HG03039 (cell line): ENCODE measurements around the gene KIF7.
"Not testable (repeated sequence)": the region's sequence is repeated elsewhere in the genome, so short reads cannot be mapped to it uniquely, and the experiment has no call there.

Experiments
- ATAC-seq: cut with Tn5 transposase; IDR thresholded peaks from one replicate; pipeline ENCODE4 v1.9.1; 2021; ENCODE audit warnings: mild to moderate bottlenecking, moderate library complexity; ENCODE audit not compliant: unreplicated experiment

KIF7 gene

DNA sequence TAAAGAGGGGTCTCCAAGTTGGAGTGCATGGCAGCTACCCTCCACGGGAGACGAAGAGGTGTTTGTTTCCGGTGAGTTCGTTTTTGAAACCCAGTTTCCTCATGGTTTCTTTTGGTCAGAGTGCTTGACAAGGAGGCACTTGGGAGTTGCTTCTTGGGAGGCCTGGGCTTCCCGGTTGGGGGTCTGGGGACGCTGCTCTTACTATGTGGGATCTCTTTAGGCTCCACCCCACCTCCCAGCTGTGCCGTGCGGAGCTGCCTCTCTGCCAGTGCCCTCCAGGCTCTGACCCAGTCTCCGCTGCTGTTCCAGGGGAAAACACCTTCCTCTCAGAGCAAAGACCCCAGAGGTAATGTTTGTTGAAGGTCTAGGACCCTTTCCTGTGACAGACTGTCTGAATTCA, 29.6 kb downstream of the KIF7 start:
- no peak for ATAC-seq

DNA sequence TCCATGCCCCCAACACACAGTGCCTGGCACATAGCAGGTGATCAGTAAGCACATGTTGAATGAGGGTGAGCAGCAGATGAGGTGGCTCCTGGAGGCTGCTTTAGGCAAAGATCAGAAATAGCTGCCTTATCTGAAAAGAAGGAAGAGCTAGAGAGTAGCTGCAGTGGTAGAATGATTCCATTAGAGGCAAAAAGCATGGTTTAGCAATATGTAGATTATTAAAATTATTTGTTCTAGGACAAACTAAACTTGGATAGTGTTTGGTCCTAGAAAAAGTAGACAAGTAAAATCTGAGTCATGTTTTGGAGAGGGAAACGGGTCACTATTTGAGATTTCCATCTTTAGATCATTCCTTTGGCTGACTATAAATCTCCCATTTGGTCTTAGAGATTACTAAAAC, 32.1 kb downstream of the KIF7 start:
- ATAC-seq = no peak

DNA sequence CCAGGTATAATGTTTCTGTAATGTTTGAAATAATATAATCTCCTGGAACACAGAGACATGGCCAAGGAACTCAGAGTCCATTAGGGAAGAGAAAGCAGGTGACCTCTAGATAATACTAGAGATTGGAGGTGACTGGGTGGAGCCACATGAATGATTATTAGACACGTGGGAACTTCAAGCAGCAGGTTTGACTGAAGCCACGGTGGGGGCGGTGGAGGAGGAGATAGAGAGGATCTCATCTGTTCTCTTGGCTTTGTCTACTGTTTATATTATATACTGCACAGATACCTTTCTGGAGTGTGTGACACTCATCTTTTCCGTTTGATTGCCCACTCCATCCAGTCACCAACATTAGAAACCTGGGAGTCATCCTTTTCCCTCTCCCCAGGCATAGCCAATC, 33.7 kb downstream of the KIF7 start:
- no peak for ATAC-seq

DNA sequence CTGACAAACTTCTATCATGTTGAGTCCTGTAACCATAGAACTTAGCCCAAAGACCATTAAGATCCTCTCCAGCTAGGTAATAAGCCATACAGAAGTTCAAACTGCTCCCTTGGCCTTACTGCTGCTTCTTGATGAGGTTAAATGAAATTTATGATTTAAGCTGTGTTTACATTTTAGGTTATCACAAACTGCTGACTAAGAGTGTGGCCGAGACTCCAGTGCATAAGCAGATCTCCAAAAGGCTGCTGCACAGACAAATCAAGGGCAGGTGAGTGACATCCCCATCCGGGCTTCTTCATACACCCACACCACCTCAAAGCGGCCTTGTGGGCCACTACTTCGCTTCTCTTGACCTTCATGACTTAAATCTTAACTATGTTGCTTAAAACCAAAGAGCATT, 39.0 kb downstream of the KIF7 start:
- no peak for ATAC-seq

DNA sequence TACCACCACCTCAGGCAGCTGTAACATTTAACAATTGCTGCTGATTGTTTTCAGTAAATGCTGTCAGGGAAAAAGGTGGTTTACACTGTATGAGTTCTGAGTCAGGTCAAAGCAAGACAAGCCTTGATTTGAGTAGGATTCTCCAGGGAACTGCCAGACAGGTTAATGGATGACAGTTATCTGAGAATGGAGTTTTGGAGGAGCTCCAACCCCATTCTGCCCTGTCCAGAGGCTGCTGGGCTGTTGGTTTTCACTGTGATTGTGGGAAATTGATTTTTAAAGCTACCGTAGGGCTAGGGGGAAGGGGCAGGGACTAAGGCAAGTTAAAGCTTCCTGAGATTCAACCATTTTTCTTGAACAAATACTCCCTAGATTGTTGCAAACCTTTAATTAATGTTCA, 40.1 kb downstream of the KIF7 start:
- no peak for ATAC-seq

DNA sequence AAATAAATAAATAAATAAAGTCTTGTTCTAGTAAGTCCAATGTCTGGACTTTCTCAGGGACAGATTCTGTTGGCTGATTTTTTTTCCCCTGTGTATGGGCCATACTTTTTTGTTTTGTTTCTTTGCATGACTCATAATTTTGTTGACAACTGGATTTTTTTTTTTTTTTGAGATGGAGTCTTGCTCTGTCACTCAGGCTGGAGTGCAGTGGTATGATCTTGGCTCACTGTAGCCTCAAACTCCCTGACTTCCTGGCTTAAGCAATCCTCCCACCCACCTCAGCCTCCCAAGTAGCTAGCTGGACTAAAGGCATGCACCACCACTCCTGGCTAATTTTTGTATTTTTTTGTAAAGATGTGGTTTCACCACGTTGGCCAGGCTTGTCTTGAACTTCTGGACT, 41.1 kb downstream of the KIF7 start:
- ATAC-seq = no peak

DNA sequence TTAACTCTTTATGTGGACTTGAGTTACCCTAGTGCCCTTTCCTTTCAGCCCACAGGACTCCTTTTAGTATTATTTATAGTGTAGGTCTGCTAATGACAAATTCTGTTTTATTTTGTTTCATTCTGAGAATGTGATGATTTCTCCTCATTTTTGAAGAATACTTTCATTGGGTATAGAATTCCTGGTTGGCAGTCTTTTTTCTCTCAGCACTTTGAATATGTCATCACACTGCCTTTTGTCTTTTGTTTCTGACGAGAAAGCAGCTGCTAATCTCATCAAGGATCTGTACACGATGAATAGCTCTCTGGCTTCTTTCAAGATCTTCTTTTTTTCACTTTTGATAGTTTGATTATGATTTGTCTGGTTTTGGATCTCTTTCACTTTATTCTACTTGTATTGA, 42.2 kb downstream of the KIF7 start:
- ATAC-seq = no peak

DNA sequence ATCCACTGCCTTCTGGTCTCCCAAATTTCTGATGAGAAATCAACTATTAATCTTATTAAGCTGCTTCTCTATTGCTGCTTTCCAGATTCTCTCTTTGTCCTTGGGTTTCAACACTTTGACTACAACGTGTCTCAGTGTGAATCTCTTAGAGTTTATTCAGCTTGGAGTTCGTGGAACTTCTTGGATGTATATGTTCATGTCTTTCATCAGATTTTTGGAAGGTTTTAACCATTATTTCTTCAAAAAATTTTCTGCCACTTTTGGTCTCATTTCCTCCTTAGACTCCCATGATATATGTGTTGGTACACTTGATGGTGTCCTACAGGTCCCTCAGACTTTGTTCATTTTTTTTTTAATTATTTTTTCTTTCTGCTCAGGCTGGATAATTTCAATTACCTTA, 44.0 kb downstream of the KIF7 start:
- no peak for ATAC-seq

DNA sequence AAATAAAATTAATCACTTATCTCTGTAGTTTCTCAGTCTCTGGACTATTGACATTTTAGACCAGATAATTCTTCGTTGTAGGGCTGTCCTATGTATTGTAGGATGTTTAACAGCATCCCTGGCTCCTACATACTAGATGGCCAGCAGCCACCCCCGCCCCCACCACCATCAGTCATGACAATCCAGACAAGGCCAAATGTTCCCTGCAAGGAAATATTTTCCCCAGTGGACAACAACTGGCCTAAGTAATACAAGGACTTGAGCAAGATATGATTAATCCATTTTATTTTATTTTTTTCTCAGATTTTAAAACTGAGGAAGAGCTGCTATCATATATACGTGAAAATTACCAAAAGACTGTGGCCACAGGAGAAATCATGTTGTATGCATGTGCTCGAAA, 56.2 kb downstream of the KIF7 start:
- no peak for ATAC-seq

DNA sequence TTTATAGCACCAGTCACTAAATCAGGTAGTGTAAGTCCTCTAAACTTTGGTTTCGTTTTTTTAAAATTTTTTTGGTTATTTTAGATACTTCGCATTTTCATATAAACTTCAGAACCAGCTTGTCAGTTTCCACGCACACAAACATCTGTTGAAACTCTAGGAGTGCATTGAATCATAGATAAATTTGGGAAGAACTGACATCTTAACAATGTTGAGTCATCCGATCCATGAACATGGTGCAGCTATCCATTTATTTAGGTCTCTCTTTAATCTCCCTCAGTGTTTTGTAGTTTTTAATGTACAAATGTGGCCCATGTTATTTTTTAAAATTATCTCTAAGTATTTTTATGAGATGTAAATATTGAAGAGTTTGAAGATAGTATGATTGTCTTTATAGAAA, 62.2 kb downstream of the KIF7 start:
- ATAC-seq = no peak

DNA sequence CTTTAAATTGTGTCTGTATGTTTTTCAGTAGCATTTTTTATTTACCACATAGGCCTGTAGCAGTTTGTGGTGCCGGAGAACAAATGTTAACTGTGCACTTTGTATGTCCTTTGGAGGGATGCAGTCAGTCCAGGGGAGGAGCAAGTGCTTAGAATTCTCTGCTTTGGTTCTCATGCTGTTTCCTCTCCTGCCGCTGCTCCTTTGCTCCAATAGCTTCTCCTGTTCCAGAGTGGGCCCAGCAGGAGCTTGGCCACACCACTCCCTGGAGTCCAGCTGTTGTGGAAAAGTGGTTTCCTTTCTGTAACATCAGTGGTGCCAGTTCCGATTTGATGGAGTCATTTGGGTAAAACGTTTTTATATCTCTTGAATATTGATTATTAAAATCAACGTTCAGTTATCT, 63.4 kb downstream of the KIF7 start:
- no peak for ATAC-seq

DNA sequence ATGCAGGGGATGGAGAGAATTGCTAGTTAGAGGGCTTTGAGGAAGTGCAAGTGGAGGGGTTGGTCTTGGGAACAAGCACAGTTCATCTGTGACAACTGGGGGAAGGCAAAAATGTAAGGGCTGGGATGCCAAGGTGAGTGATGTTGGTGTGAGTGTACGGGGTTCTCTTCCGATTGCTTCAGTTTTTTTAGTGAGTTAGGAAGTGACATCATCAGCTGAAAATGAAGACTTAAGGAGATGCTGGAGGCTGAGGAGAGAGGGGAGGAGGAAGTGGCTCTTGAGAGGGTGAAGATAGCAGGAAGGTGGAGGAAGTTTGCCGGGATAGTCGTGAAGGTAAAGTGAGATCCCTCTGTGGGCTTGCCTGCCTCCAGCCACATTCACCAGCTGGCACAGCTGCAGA, 67.3 kb downstream of the KIF7 start:
- ATAC-seq = no peak

DNA sequence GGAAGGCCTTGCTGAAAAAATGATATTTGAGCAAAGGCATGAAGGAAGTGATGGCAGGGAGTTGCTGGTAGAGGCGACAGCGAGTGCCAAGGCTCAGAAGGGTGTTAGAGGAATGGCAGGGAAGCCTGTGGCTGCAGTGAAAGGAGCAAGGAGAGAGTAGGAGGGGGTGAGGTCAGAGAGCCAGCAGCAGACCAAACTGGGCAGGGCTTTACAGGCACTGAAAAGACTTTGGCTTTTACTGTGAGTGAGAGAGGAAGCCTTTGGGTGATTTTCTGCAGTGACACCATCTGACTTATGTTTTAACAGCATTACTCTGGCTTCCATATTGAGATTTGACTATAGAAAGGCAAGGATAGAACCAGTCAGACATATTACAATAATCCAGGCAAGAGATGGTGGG, 68.6 kb downstream of the KIF7 start:
- no peak for ATAC-seq

DNA sequence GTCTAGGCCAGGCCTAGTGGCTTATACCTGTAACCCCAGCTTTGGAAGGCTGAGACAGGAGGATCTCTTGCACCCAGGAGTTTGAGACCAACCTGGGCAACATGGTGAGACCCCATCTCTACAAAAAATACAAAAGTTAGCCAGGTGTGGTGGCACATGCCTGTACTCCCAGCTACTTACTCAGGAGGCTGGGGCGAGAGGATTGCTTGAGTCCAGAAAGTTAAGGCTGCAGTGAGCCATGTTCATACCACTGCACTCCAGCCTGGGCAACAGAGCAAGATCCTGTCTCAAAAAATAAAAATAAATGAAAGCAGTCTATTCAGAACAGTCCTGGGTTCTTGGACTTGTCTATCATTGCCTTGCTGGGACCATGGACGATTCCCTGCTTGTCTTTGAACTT, 74.5 kb downstream of the KIF7 start:
- ATAC-seq = not testable (repeated sequence)

DNA sequence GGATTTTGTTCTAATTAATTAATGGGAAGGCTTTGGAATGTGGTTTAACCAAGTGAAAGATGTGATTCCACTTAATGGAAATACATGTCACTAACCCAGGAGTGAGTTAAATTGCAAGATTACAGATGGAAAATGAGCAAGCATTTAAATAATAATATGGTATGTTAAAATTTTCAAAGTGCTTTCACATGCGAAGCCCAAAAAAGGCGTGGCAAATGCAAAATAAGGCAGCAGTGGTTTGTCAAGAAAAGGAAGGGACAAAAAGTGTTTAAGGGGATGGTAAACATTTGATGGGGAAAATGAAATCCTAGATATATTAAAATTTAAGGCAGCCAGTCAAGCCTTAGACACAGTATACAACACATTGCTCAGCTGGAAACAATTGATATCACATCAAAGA, 77.1 kb downstream of the KIF7 start:
- ATAC-seq = no peak
